Neural crest cell (in vitro differentiated cells): ENCODE results near the gene ARID5B. TPM values are rescaled to one million over a fixed set of nuclear protein-coding genes. Genes with fewer than 3 reads are reported as not detected.

Source experiments
- DNase-seq: peaks from one replicate; pipeline ENCODE4 v3.0.0; 2021; ENCODE audit warnings: low read depth, mixed read lengths, low spot score
- H3K27ac Mint-ChIP-seq: one replicate; pipeline ENCODE4 v1.8.0; 2021; ENCODE audit warnings: mild to moderate bottlenecking, mixed read lengths; ENCODE audit not compliant: unreplicated experiment
- H3K27me3 Mint-ChIP-seq: 2 replicates; pipeline ENCODE4 v1.8.0; 2021; ENCODE audit warnings: low read depth, mild to moderate bottlenecking, mixed read lengths
- H3K36me3 Mint-ChIP-seq: 2 replicates; pipeline ENCODE4 v1.8.0; 2021; ENCODE audit warnings: low read depth, mild to moderate bottlenecking, mixed read lengths
- H3K4me1 Mint-ChIP-seq: 2 replicates; pipeline ENCODE4 v1.8.0; 2021; ENCODE audit warnings: mixed read lengths
- H3K4me3 Mint-ChIP-seq: one replicate; pipeline ENCODE4 v1.8.0; 2021; ENCODE audit warnings: mild to moderate bottlenecking, mixed read lengths
- H3K9me3 Mint-ChIP-seq: 2 replicates; pipeline ENCODE4 v1.8.0; 2021; ENCODE audit warnings: mixed read lengths
- CTCF ChIP-seq: fragments of 200-600 bp; sonication (generic); conservative IDR thresholded peaks from 2 replicates; pipeline ENCODE4 v1.5.0; 2021; ENCODE audit warnings: antibody characterized with exemption, mild to moderate bottlenecking
- total RNA-seq: library from RNA; stranded (reverse); gene quantifications from 2 replicates; pipeline ENCODE4 v1.2.1, GENCODE V29; 2021

The ARID5B gene
- total RNA-seq, 1 donor from 2014 or later, result 10.4 TPM

GRCh38 chr10:61994405-61995219 lies 93.1 kb downstream of the ARID5B start:
- Mint-ChIP-seq H3K27ac (peak overlapping the region; percentile 32), H3K27me3 (no peaks in the 10 kb centered on the region), H3K4me1 (peaks cover 37% of the 10 kb centered on the region), H3K9me3 (no peaks in the 10 kb centered on the region), H3K4me3 (peak overlapping the region; percentile 58), H3K36me3 (peaks cover under 1% of the 10 kb centered on the region)
- DNase-seq, result no peak
- TF ChIP-seq CTCF, result no peak

- Mint-ChIP-seq H3K4me3 (no peak overlapping the region), H3K27ac (no peak overlapping the region), H3K36me3 (peaks cover 6% of the 10 kb centered on the region), H3K27me3 (no peaks in the 10 kb centered on the region), H3K4me1 (peaks cover 37% of the 10 kb centered on the region), H3K9me3 (no peaks in the 10 kb centered on the region)
- TF ChIP-seq CTCF, result no peak
- no peak for DNase-seq
These were observed 93.7 kb downstream of the ARID5B start for GRCh38 chr10:61995220-61995503.

DNA sequence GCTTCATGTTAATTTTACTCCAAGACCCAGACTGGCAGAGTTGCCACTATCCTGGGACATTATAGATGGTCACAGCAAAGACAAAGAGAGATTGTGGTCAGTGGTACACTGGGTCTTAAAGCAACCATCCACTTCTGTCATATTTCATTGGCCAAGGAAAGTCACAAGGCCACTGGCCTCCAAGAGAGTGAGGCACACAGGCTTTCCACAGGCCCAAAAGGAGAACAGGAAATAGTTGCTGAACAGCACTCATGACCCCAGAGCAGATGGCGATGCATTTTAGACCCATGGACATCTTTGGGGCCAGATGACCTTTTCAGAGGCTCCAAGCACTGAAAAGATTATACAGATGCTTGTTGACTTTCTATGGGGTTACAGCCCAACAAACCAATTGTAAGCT lies 97.4 kb downstream of the ARID5B start:
- Mint-ChIP-seq H3K36me3 (peaks cover 11% of the 10 kb centered on the region), H3K9me3 (no peaks in the 10 kb centered on the region), H3K27ac (no peak overlapping the region), H3K4me3 (no peak overlapping the region), H3K4me1 (peaks cover 20% of the 10 kb centered on the region), H3K27me3 (peaks cover 7% of the 10 kb centered on the region)
- TF ChIP-seq CTCF, result no peak
- DNase-seq, result no peak

GRCh38 chr10:62000037-62000603 lies 98.6 kb downstream of the ARID5B start:
- no peak overlapping the region for H3K27ac Mint-ChIP-seq
- H3K36me3 Mint-ChIP-seq, result peaks cover 11% of the 10 kb centered on the region
- peaks cover 9% of the 10 kb centered on the region for H3K4me1 Mint-ChIP-seq
- no peak for TF ChIP-seq CTCF
- peaks cover 18% of the 10 kb centered on the region for H3K27me3 Mint-ChIP-seq
- H3K4me3 Mint-ChIP-seq, result no peak overlapping the region
- no peaks in the 10 kb centered on the region for H3K9me3 Mint-ChIP-seq
- DNase-seq, result no peak

DNA sequence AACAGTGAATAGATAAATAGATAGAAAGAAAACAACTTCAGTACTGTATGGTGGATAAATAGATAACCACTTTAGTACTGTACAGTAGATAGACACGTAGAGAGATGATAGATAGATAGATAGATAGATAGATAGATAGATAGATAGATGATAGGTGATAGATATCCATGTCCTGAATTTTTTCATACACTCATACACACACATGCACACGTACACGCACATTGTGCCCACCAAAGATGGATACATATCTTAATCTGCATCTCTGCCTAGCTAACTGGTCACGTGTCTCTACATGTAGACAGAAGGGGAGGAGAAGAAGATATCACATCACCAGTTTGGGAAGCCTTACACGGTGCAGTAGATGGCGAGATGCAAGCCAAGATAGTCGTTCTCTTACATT lies 99.2 kb downstream of the ARID5B start:
- Mint-ChIP-seq H3K9me3 (no peaks in the 10 kb centered on the region), H3K4me3 (no peak overlapping the region), H3K27me3 (peaks cover 23% of the 10 kb centered on the region), H3K4me1 (peaks cover 2% of the 10 kb centered on the region), H3K27ac (no peak overlapping the region), H3K36me3 (peaks cover 11% of the 10 kb centered on the region)
- no peak for TF ChIP-seq CTCF
- DNase-seq, result no peak
